Loucy (cell line): Measurements from ENCODE around the gene ROBO4.

Experiments
- H2AFZ ChIP-seq: fragments of 200-600 bp; sonication (generic); 2 replicates; pipeline ENCODE4 v1.6.0; 2016; ENCODE audit warnings: antibody characterized with exemption, mild to moderate bottlenecking, low read length, moderate library complexity
- H3F3A ChIP-seq: fragments of 200-600 bp; 2 replicates; pipeline ENCODE4 v1.6.0; 2016; ENCODE audit warnings: antibody characterized with exemption, low read depth, mild to moderate bottlenecking
- H3K27me3 ChIP-seq: fragments of 200-600 bp; sonication (generic); 2 replicates; pipeline ENCODE4 v1.6.1; 2014; ENCODE audit warnings: low read length, mild to moderate bottlenecking; ENCODE audit not compliant: insufficient read depth, poor library complexity, severe bottlenecking
- H3K36me3 ChIP-seq: fragments of 200-600 bp; sonication (generic); 2 replicates; pipeline ENCODE4 v1.6.1; 2016; ENCODE audit warnings: low read length; ENCODE audit not compliant: insufficient read depth
- H3K4me1 ChIP-seq: fragments of 200-600 bp; sonication (generic); 2 replicates; pipeline ENCODE4 v1.5.1; 2014; ENCODE audit warnings: low read length, mild to moderate bottlenecking; ENCODE audit not compliant: insufficient read depth, poor library complexity, severe bottlenecking
- H3K4me2 ChIP-seq: fragments of 200-600 bp; sonication (generic); 2 replicates; pipeline ENCODE4 v1.6.0; 2014; ENCODE audit warnings: antibody characterized with exemption, low read length, low read depth, mild to moderate bottlenecking; ENCODE audit not compliant: poor library complexity, severe bottlenecking
- H3K4me3 ChIP-seq: fragments of 200-600 bp; sonication (generic); 2 replicates; pipeline ENCODE4 v1.5.1; 2014; ENCODE audit warnings: low read length, mild to moderate bottlenecking, mixed read lengths; ENCODE audit not compliant: poor library complexity, severe bottlenecking
- H3K79me2 ChIP-seq: fragments of 200-600 bp; sonication (generic); 2 replicates; pipeline ENCODE4 v1.6.1; 2014; ENCODE audit warnings: low read length; ENCODE audit not compliant: insufficient read depth
- H3K9ac ChIP-seq: fragments of 200-600 bp; sonication (generic); 2 replicates; pipeline ENCODE4 v1.6.0; 2014; ENCODE audit warnings: mild to moderate bottlenecking, low read depth, low read length, moderate library complexity; ENCODE audit not compliant: poor library complexity, severe bottlenecking
- H3K9me2 ChIP-seq: fragments of 200-600 bp; sonication (generic); replicated peaks from 2 replicates; pipeline ENCODE4 v1.6.1; 2016; ENCODE audit warnings: low read depth, low read length, mixed read lengths
- H3K9me3 ChIP-seq: fragments of 200-600 bp; sonication (generic); 2 replicates; pipeline ENCODE4 v1.6.1; 2014; ENCODE audit warnings: mild to moderate bottlenecking, antibody characterized with exemption, low read length, low read depth; ENCODE audit not compliant: insufficient read depth
- H4K20me1 ChIP-seq: fragments of 200-600 bp; sonication (generic); 2 replicates; pipeline ENCODE4 v1.6.0; 2014; ENCODE audit warnings: antibody characterized with exemption, low read length, mild to moderate bottlenecking; ENCODE audit not compliant: insufficient read depth, poor library complexity, severe bottlenecking
- CTCF ChIP-seq: fragments of 200-600 bp; sonication (generic); conservative IDR thresholded peaks from 2 replicates; pipeline ENCODE4 v1.5.1; 2014; ENCODE audit warnings: mild to moderate bottlenecking, antibody characterized with exemption, low read length
- EZH2phosphoT487 ChIP-seq: fragments of 200-600 bp; IDR thresholded peaks from 2 replicates; pipeline ENCODE4 v1.6.1; 2018; ENCODE audit warnings: antibody characterized with exemption, mild to moderate bottlenecking, moderate library complexity, borderline replicate concordance

ROBO4 gene

GRCh38 chr11:124944565-124944964 lies 46.9 kb upstream of the ROBO4 start:
- H3K27me3 ChIP-seq, result no peaks in the 10 kb centered on the region
- H3K36me3 ChIP-seq, result no peaks in the 10 kb centered on the region
- no peaks in the 10 kb centered on the region for H3K9me2 ChIP-seq
- no peak overlapping the region for H2AFZ ChIP-seq
- no peak overlapping the region for H3K4me3 ChIP-seq
- H3K4me1 ChIP-seq, result peaks cover 22% of the 10 kb centered on the region
- H3K9ac ChIP-seq, result no peak overlapping the region
- no peaks in the 10 kb centered on the region for H3K9me3 ChIP-seq
- TF ChIP-seq EZH2phosphoT487 (no peak), CTCF (no peak)
- H3F3A ChIP-seq, result no peaks in the 10 kb centered on the region
- H4K20me1 ChIP-seq, result no peaks in the 10 kb centered on the region
- no peak overlapping the region for H3K4me2 ChIP-seq
- H3K79me2 ChIP-seq, result no peaks in the 10 kb centered on the region

GRCh38 chr11:124943741-124944140 lies 46.1 kb upstream of the ROBO4 start:
- Histone ChIP-seq H3K4me2 (peak overlapping the region; percentile 57), H3K27me3 (no peaks in the 10 kb centered on the region), H3K4me3 (peak overlapping the region; percentile 29), H3K4me1 (peaks cover 20% of the 10 kb centered on the region), H3K9me2 (no peaks in the 10 kb centered on the region), H2AFZ (peak overlapping the region; percentile 92), H3K9ac (peak overlapping the region; percentile 65), H3K79me2 (no peaks in the 10 kb centered on the region), H3K36me3 (no peaks in the 10 kb centered on the region), H3F3A (no peaks in the 10 kb centered on the region), H3K9me3 (no peaks in the 10 kb centered on the region), H4K20me1 (no peaks in the 10 kb centered on the region)
- TF ChIP-seq CTCF, result no peak
- no peak for TF ChIP-seq EZH2phosphoT487

GRCh38 chr11:124943254-124943616 lies 45.6 kb upstream of the ROBO4 start:
- no peak for TF ChIP-seq EZH2phosphoT487
- TF ChIP-seq CTCF, result no peak
- Histone ChIP-seq H4K20me1 (no peaks in the 10 kb centered on the region), H3K4me3 (no peak overlapping the region), H2AFZ (peak overlapping the region; percentile 92; the same call in 1 of the 2 replicates), H3K4me2 (peak overlapping the region; percentile 57), H3K36me3 (no peaks in the 10 kb centered on the region), H3K4me1 (peaks cover 20% of the 10 kb centered on the region), H3K79me2 (no peaks in the 10 kb centered on the region), H3K9ac (peak overlapping the region; percentile 65), H3K9me2 (no peaks in the 10 kb centered on the region), H3K9me3 (no peaks in the 10 kb centered on the region), H3F3A (no peaks in the 10 kb centered on the region), H3K27me3 (no peaks in the 10 kb centered on the region)
